WTC11 (cell line): Measurements from ENCODE around the gene CACNG5.

Experiments
- ATF1 ChIP-seq: sonication (generic); formaldehyde crosslinking; IDR thresholded peaks from 2 replicates; pipeline ENCODE4 v1.8.1; 2023; ENCODE audit warnings: mild to moderate bottlenecking, moderate library complexity, missing genetic modification reagents
- CTCF ChIP-seq: fragments of 200-600 bp; IDR thresholded peaks from 2 replicates; pipeline ENCODE4 v1.8.0; 2022; ENCODE audit warnings: antibody characterized with exemption
- FOXJ3 ChIP-seq: sonication (generic); formaldehyde crosslinking; IDR thresholded peaks from 2 replicates; pipeline ENCODE4 v1.9.0; 2021; ENCODE audit warnings: missing genetic modification reagents, mild to moderate bottlenecking, borderline replicate concordance
- HMGXB4 ChIP-seq: sonication (generic); formaldehyde crosslinking; IDR thresholded peaks from 2 replicates; pipeline ENCODE4 v1.8.1; 2023; ENCODE audit warnings: mild to moderate bottlenecking, moderate library complexity, missing genetic modification reagents
- NFYB ChIP-seq: sonication (generic); formaldehyde crosslinking; conservative IDR thresholded peaks from 2 replicates; pipeline ENCODE4 v1.8.0; 2022; ENCODE audit warnings: low read depth, missing genetic modification reagents
- PREB ChIP-seq: sonication (generic); formaldehyde crosslinking; IDR thresholded peaks from 2 replicates; pipeline ENCODE4 v1.8.1; 2022; ENCODE audit warnings: mild to moderate bottlenecking, missing genetic modification reagents, moderate library complexity, borderline replicate concordance
- SOX15 ChIP-seq: fragments of 250-450 bp; sonication (Bioruptor Pico); IDR thresholded peaks from 2 replicates; pipeline ENCODE4 v1.9.0; 2021; ENCODE audit warnings: mild to moderate bottlenecking
- SP1 ChIP-seq: sonication (generic); formaldehyde crosslinking; conservative IDR thresholded peaks from 2 replicates; pipeline ENCODE4 v1.8.1; 2022; ENCODE audit warnings: missing genetic modification reagents
- USF2 ChIP-seq: sonication (generic); formaldehyde crosslinking; IDR thresholded peaks from 2 replicates; pipeline ENCODE4 v1.8.1; 2023; ENCODE audit warnings: mild to moderate bottlenecking, missing genetic modification reagents, moderate library complexity
- ZNF396 ChIP-seq: fragments of 250-450 bp; sonication (Bioruptor Pico); IDR thresholded peaks from 2 replicates; pipeline ENCODE4 v1.8.0; 2021; ENCODE audit warnings: mild to moderate bottlenecking, moderate library complexity, borderline replicate concordance

- no peak for TF ChIP-seq USF2 (CRISPR knock-in tag)
- TF ChIP-seq SOX15, result no peak
- no peak for TF ChIP-seq NFYB (CRISPR knock-in tag)
- no peak for TF ChIP-seq CTCF
- no peak for TF ChIP-seq ZNF396 (CRISPR knock-in tag)
- no peak for TF ChIP-seq FOXJ3 (CRISPR knock-in tag)
- TF ChIP-seq HMGXB4 (CRISPR knock-in tag), result no peak
- no peak for TF ChIP-seq SP1 (CRISPR knock-in tag)
- TF ChIP-seq ATF1, result no peak
- TF ChIP-seq PREB, result no peak
Measured at GRCh38 chr17:66814026-66814425, 20.9 kb upstream of the CACNG5 start.
